NCI-H2196 (cell line): ENCODE results near the gene ECI1.
"Not testable (repeated sequence)": the region's sequence is repeated elsewhere in the genome, so short reads cannot be mapped to it uniquely, and the experiment has no call there.

Experiments
- DNase-seq: peaks from one replicate; lab custom pipeline; 2025; ENCODE audit not compliant: unreplicated experiment; lab: John Stamatoyannopoulos, UW

ECI1 gene

DNA sequence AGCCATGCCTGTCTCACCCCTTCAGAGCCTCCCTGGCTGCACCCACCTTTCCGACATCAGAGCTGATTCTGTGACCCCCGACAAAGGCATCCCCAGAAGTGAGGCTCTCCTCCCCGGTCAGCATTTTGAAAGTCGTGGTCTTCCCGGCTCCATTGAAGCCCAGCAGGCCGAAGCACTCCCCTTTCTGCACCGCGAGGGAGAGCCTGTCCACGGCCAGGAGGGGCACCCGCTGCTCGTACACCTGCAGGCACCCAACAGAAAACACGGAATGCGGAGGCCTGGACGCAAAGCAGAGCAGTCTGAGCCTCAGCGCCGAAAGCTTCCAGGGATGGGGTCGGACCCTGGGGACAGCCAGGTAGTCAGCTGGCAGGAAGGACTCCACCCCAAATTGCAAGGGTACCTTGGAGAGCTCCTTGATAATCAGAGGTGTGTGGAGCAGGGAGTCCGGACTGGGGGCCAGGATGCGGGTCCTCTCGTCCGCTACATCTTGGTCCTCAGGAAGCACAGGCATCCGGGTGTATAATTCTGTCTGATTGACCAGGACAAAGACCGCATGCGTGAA lies 29.7 kb upstream of the ECI1 start:
- DNase-seq = no peak

DNA sequence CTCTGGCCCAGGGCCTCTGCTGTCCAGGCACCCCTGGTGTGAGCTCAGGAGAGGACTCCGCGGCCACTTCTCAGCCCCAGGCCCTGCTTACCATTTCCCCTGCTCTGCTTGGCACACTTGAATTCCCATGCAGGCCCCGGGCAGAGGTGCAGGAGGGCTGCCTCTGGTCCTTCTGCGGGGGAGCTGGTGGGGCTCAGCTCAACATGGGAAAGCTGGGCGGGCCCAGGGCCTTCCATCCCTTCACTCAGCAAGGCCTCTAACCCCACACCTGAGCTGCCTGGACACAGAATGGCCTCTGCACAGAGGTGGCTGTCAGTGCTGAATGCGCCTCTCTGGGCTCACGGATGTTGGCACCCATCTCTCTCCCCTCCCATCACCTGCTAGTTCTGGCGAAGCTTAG lies 29.1 kb upstream of the ECI1 start:
- DNase-seq = no peak

DNA sequence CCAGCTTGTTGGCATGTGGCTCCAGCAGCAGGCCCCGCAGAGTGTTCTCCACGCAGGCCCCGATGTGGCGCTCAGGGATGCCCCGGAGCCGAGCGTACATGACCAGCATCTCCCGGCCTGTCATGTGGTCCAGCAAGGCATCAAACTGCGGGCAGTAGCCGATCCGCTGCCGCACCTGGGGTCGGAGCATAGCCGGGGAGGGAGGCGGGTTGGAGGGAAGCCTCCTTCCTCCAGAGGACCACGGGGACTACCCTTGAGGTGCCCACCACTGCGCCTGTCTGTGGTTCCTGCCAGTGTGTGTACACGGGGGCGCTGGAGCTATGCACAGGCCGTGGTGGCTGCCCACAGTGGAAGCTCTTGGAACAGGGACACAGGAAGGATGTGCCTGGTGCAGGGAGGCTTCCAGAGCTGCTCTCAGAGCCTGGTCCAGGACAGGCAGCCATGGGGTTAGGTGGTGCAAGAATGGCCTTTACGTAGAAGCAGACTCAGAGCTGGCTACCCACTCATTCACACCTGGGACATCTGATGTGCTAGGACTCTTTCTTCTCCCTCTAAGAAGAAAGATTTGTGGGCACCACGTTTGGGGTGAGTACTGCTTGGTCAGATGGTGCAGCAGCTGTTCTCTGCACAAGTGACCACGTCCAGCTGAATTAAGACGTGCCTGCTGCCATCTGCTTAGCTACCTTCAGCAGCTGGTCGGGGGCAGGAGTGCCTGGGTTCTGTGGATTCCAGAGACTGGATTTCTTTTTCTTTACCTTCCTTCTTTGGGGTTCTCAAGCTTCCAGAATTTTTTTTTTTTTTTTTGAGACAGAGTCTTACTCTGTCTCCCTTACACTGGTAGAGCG lies 27.8 kb upstream of the ECI1 start:
- DNase-seq = no peak

DNA sequence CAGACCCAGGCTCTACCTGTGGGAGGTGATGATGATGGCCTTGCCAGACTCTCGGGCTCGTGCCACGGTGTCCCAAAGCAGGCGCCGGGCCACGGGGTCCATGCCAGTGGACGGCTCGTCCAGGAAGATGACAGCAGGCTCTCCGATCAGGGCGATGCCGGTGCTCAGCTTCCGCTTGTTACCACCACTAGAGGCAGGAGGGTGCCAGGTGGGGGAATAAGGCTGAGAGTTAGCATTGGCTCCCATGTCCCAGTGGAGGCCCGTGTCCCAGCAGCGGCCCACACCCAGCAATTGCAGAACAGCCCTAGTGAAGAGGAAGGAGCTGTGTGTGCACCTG lies 26.9 kb upstream of the ECI1 start:
- DNase-seq = no peak

DNA sequence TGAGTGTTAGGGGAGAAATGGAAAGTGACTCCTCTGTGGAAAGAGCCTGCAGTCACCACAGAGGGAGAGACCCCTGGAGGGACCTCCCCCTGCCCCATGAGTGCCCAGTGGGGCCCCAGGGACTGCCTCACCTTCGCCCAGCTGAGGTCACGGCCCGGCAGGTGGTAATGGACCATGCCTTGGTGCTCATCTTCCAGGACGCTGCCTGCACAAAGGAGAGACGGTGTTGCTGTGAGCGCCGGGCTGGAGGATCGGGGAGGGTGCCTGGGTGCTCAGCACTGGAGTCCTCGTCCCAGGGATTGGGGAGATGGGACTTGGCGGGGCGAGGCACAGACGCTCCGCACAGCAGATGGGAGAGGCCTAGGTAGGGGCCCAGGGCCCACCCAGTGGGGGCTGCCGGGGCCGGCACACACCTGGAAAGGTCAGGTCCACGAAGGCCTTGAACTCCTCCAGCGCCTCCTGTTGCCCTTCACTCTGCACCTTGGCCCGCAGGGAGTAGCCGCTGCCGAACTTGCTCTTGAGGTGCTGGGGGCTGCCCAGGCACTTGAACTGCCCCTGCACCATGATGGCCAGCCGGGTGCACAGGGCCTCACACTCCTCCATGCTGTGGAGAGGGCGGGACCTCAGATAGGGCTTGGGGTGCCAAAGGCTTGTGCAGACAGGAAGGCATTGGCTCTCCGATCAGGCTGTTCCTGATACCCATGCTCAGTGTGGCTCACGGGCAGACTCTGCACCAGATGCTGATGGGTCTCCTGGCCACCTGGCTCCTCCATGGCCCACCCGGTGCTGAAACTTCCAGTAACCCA lies 26.3 kb upstream of the ECI1 start:
- DNase-seq = no peak

DNA sequence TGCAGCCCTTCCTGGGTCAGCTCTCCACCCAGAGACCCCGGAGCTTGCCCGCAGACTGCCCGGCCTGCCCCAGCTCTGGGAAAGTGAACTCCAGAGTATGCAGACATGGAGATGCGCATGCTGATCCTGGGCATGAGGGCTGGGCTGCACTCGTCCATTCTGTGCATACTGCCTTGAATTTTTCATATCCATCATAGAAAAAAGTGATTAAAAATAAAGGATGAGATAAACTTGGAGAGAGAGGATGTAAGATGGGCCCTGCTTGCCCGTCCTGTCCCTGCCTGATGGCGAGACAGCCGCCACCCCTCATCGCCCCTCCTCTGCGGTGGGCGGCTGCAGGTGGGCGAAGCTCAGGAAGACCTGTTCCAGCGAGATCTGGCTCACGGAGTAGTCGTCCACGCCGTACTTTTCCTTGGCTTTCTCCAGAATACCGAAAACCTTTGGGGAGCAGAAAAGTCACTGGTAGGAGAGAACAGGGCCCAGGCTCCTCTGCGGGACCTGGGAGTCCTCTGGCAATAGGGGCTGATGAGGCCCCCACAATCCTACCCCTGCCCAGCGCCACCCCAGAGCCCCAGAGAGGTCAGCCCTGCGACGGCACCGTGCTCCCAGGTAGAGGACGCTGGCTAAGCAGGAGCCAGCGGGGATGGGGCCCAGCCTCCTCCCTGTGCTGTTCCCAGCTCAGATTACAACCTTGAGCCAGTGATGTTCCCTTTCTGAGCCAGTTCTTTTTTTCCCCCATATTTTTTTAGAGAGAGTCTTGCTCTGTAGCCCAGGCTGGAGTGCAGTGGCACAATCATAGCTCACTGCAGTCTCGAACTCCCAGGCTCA lies 25.2 kb upstream of the ECI1 start:
- no peak for DNase-seq

DNA sequence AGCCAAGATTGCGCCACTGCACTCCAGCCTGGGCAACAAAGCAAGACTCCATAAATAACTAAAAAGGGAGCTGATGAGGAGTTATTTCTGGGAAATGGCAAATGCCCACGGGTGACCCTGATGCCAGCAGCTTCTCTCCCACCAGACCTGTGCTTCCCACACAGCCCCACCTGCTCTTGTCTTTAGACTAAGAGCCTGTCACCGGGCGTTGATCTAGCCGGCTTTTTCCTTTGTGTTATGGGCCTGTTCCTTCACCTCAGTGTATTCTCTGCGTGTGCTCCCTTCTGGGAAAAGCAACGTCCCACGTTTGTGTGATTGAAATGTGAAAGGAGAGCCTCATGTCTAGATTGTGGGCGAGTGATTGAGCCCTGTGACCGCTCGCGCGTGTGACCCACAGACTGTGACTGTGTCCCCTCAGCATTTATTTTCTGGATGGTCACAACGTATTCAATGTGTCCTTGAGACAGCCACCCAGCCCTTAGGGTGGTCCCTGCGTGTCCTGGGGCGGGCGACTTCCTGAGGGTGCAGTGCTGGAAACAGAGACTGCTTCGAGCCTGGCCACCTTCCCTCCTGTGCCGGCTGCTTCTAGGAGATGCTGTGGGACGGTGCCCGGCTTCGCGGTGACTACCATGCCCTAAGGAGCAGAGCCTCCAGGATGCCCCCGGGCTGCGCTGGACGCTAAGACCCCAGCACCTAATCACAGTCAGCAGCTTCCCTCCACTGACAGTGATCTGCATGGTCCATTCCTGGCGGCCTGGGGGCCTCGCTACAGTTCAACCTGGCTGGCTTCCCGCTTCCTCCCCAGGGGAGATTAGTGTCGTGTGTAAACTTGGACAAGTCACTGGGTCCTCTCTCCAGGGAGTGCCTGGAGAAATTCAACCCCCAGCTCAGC lies 24.3 kb upstream of the ECI1 start:
- DNase-seq = no peak

DNA sequence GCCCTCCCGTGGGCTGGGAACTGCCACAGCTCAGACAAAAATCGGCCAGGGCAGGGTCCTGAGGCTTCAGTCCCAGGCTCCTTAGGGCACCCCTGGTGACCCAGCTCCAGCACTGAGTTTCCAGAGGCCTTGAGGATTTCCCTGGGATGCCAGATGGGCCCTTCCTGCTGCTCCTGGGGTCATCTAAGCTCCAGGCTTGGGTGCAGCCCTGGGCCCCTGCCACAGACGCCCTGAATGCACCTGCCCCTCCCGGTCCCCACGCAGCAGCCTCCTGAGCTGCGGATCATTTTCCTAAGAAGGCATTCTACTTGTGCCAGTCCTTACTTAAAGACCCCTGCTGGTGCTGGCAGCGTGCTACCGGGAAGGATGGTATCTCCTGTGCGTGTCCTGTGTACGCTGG lies 22.5 kb upstream of the ECI1 start:
- no peak for DNase-seq

DNA sequence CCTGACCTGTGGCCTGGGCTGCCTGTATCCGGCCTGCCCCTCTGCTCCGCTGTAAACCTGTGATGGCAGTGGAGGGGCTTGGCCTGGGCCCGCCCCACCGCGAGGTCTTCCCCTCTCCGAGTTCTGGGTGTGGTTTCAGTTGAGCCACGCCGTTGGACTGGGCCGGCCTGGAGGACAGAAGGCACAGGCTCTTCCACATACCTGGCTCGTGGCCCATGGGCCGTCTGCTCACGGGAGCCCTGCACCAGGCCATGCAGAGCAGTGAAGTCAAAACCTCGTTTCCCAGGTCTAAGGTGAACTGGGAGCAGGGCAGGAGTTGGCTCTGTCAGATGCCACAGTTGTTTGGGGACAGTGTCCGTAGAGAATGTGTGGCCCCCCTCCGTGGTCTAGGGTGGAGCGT lies 22.1 kb upstream of the ECI1 start:
- no peak for DNase-seq

DNA sequence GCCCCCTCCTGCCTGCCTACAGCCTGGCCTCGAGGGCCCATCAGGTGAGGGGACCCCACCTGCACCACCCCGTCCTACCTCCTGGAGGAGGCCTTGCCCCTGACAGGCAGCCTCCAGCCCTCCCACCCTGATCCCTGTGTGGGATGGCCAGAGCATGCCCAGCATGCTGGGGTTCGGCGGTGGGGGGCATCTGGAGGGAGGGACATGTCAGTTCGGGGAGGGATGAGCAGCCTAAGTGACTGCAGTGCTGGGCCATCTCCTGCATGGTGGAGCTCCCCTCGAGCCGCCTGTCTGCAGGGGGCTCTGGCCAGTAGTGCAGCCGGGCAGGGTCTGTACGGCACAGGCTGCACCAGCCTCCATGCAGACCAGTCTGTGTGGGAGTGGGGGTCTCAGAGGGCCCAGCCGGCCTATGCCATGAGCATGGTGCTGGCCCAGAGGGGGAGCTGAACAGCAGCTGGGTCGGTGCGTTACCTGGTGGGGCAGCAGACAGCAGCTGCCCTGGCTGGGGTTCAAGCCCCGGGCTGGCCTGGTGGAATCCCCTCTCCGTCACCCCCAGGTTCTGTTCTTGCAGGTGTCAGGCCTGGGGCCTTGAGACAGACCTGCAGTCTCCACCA lies 20.6 kb upstream of the ECI1 start:
- DNase-seq = no peak

DNA sequence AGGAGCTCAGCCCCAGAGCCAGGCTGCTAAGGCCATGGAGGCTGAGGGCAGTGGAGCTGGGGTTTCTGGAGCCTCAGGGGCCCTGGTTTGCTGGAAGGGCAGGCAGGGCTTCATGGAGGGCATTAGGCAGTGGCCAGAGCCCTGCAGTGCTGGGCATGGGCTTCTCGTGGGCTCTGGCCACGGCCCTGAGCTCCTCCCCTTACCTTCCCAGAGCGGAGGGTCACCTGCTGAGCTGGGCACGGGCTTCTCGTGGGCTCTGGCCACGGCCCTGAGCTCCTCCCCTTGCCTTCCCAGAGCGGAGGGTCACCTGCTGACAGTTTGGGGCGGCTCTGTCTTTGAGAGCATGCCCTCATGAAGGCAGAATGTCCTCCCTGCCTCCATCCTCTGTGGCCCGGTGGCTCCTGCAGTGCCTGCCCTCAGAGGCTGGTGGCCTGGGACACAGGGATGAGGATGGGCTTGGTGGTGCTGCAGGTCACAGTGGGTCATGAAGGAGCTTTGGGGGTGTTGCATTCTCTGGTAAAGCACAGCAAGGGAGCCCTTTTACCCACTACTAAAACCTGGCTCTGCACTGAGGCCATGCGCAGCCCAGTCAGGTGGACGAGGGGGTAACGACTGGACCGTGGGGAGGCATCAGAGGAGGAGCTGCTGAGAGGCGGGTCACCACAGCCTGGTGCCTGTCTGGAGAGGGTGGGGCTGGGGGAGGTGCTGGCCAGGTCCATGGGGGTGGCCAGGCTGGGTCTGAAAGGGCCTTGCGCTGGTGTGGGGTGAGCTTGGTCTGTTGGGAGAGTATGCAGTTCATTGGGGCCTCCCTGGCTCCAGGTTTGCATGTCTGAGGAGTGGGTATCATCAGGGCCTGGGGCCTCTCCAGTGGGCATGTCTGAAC lies 19.4 kb upstream of the ECI1 start:
- DNase-seq = no peak

DNA sequence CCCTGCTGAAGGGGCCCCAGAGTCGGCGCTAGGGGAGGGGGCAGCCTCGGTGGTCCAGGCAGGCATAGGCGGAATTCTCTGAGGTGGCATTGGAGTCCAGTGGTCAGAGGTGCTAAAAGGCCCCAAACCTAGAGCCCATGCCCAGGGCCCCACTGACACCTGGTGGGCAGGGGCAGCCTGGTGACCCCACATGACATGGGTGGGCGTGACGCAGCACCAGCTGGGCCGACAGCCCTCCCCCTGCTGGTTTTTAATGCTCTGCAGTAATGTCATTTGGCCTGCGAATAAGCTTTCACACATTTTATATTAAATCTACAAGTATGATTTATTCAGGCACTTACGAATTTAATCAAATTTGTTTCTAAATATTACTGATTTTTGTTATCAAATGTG lies 18.7 kb upstream of the ECI1 start:
- DNase-seq = no peak

DNA sequence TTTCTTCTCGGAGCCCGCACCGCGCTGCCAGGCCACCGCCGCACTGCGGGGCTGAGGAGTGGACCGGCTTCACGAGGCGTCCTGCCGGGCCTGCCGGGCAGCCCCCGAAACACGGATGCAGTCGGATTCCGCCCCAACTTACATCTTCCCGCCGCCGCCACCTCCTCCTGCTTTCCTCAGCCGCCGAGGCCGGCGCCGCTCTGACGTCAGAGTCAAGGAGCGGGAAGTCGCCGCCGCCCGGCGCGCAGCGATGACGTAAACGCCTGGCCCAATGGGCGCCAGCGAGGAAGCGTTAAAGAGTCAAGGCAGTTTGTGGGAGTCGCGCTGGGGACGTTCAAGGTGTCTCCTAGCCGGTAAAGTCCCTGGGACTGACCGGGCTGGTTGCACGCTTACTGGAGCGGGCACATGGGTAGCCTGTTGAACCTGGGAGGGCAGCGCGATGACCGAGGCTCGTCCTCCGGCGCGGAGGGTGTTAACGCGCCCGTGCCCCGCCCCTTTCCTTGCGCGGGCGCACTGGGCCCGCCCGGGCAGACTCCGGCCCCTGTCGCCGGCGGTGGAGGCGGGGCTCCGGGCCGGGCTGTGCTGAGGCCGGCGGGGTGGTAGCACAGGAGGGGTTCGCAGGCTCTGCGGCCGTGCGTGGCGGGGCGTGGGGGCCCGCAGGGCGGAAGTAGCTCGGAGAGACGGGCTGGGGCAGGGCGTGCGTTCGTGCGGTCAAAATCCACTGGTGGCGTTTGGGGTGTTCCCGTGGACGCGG lies 16.7 kb upstream of the ECI1 start, which contains the start of gene RNPS1:
TSS of gene RNPS1 (minus strand) at position 214 of the 754 bp plus-strand sequence. CDS start 3,483 bp downstream, outside the sequence.
- peak; percentile 98 for DNase-seq

DNA sequence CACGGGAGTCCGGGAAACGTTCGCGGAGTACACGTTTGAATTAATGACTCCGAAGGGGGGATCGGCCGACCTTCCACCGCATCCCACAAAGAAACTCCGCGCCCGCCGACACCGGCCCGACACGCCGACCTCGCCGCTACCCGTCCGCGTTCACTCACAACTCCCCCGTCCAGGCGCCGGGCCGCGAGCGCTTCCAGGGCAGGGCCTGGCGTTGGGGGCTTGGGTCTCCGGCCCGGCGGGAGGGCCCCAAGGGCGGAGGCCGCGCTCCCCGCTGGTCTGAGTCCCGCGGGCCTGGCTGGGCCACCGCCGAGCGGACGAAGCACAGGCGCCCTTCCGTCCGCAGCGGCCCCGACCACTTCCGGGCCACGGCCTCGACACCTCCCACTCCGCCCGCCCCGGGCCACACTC lies 16.1 kb upstream of the ECI1 start:
- peak; percentile 82 for DNase-seq

DNA sequence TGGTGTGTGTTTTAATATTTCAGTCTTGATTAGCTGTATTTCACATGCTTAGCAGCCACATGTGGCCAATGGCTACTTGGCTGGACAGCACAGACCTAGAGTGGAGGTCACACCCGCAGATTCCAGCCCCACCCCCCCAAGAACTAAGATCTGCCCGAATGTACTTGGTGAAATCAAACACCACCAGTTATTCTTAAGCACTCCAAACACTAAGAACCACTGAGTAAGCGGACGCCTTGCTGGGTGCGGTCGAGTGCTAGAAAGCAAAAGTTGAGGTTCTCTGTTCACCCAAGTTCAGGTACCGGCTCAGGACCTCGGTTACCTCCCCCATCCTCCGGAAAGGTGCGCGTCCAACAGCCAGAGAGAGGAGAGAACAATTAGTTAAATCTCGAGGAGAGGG lies 15.5 kb upstream of the ECI1 start:
- not testable (repeated sequence) for DNase-seq

DNA sequence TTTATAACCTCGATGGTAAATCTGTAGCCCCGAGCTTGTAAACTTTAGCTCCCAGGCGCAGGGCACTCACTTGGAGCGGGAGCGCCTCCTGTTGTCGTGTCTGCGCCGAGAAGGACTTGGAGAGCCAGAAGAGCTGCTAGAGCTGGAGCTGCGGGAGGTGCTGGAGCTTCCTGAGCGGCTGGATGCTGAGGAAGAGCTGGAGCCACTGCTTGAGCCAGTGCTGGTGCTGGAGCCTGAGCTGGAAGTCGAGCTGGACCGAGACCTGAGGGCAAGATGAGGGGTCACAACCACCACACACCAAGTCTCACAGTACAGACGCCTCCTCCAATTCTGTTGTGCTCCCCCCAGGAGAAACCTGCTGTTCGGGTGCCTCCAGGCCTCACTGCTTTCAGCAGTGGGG lies 11.6 kb upstream of the ECI1 start:
- not testable (repeated sequence) for DNase-seq

DNA sequence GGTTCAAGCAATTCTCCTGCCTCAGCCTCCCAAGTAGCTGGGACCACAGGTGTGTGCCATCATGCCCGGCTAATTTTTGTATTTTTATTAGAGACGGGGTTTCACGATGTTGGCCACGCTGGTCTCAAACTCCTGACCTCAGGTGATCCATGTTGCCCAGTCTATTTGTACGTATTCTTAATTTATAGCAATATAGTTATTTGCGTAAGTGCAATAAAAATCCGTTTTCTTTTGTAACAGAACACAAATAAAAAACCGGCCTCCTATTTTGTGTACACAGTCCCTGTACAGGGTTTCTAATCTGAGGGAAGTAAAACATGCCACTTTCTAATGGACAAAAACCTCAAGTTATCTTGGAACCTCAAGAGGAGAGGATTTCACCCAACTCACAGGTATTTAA lies 8.9 kb upstream of the ECI1 start:
- no peak for DNase-seq

DNA sequence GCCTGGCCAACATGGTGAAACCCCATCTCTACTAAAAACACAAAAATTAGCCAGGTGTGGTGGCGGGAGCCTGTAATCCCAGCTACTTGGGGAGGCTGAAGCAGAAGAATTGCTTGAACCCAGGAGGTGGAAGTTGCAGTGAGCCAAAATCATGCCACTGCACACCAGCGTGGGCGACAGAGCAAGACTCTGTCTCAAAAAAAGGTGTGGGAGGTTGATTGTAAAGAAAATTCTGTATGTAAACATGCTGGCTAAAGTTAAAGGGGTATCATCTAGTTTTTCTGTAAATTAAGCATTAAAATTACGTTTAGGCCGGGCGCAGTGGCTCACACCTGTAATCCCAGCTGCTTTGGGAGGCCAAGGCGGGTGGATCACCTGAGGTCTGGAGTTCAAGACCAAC lies 7.1 kb upstream of the ECI1 start:
- not testable (repeated sequence) for DNase-seq
